A673 (cell line): ENCODE results near the gene NUP107. TPM values are rescaled to one million over a fixed set of nuclear protein-coding genes. Genes with fewer than 3 reads are reported as not detected.

Source experiments
- BruUV-seq: library from RNA; stranded (reverse); fragments of 400-500 nt; replicated peaks from 2 replicates; lab custom pipeline; 2021; lab: Mats Ljungman, UMichigan
- CTCF ChIA-PET: fragments of 300-600 bp; sonication (Branson Sonifier 250); formaldehyde crosslinking; loops from one replicate; lab custom pipeline; 2022; ENCODE audit warnings: antibody characterized with exemption; lab: Charles Lee
- POLR2A ChIA-PET: fragments of 300-600 bp; sonication (Branson Sonifier 250); formaldehyde crosslinking; loops from one replicate; lab custom pipeline; 2022; ENCODE audit warnings: antibody characterized with exemption; ENCODE audit not compliant: low non-redundant PET; lab: Charles Lee
- DNase-seq: peaks from one replicate; pipeline ENCODE4 v3.0.0-alpha.2; 2015; ENCODE audit warnings: low spot score
- H3K27ac ChIP-seq: fragments of 200-600 bp; sonication (generic); 2 replicates; pipeline ENCODE4 v1.5.1; 2016; ENCODE audit warnings: mixed run types, low read depth, mild to moderate bottlenecking, mixed read lengths, antibody characterized with exemption, low read length; ENCODE audit not compliant: poor library complexity, severe bottlenecking
- H3K27me3 ChIP-seq: fragments of 200-600 bp; sonication (generic); replicated peaks from 2 replicates; pipeline ENCODE4 v1.6.1; 2017; ENCODE audit warnings: mixed run types, low read depth, mild to moderate bottlenecking, mixed read lengths, antibody characterized with exemption, low read length; ENCODE audit not compliant: insufficient read depth, poor library complexity
- H3K36me3 ChIP-seq: fragments of 200-600 bp; sonication (generic); 2 replicates; pipeline ENCODE4 v1.6.1; 2016; ENCODE audit warnings: mixed run types, mild to moderate bottlenecking, mixed read lengths, antibody characterized with exemption, low read length; ENCODE audit not compliant: insufficient read depth, poor library complexity, severe bottlenecking
- H3K4me1 ChIP-seq: fragments of 200-600 bp; sonication (generic); 2 replicates; pipeline ENCODE4 v1.6.1; 2017; ENCODE audit warnings: mixed run types, mild to moderate bottlenecking, mixed read lengths, antibody characterized with exemption, low read length; ENCODE audit not compliant: insufficient read depth, poor library complexity, severe bottlenecking
- H3K4me3 ChIP-seq: fragments of 200-600 bp; sonication (generic); 2 replicates; pipeline ENCODE4 v1.5.1; 2016; ENCODE audit warnings: low read depth, mixed run types, mild to moderate bottlenecking, mixed read lengths, low read length; ENCODE audit not compliant: poor library complexity, severe bottlenecking
- H3K9me3 ChIP-seq: fragments of 200-600 bp; sonication (generic); 2 replicates; pipeline ENCODE4 v1.6.1; 2016; ENCODE audit warnings: mixed run types, low read depth, mild to moderate bottlenecking, mixed read lengths, antibody characterized with exemption, low read length; ENCODE audit not compliant: poor library complexity, severe bottlenecking
- EZH2 ChIP-seq: fragments of 200-600 bp; sonication (generic); IDR thresholded peaks from 2 replicates; pipeline ENCODE4 v1.6.1; 2017; ENCODE audit warnings: borderline replicate concordance, low read depth, mild to moderate bottlenecking, mixed read lengths, antibody characterized with exemption, low read length; ENCODE audit not compliant: poor library complexity, severe bottlenecking
- intact Hi-C: fragments of 100-400 bp; cut with micrococcal nuclease; formaldehyde crosslinking; loops from one replicate; pipeline ENCODE4 v1.10.0; 2022; ENCODE audit not compliant: unreplicated experiment
- total RNA-seq: library from RNA; stranded (reverse); gene quantifications from 2 replicates; pipeline ENCODE4 v1.2.3, GENCODE V29; 2021
- TF ChIP-seq, protein P1 (sequence below): fragments of 300-800, 200-600 bp; sonication (generic); conservative IDR thresholded peaks from 2 replicates; pipeline ENCODE4 v1.5.1; 2017; ENCODE audit warnings: low read depth, mild to moderate bottlenecking, antibody characterized with exemption, low read length, moderate library complexity, mixed read lengths

Gene NUP107
- total RNA-seq, 1 experiment from 2014 or later = 127 TPM

DNA sequence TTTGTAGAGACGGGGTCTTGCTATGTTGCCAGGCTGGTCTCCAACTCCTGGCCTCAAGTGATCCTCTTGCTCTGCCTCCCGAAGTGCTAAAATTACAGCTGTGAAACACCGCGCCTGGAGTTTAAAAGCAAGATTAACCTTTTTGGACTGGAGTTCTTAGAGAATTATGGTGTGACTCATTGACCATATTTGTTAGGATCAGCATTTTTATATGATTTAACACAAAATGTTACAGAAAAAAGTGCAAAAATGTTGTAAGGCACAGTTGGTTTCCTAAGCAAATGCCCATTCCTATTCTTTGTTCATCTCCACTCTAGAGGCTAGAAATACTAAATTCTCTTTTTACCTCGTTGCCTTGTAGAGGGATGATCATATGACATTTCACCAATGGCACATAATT lies 86.8 kb downstream of the NUP107 start:
- no peaks in the 10 kb centered on the region for H3K36me3 ChIP-seq
- intact Hi-C loops = no loop called here
- DNase-seq = no peak
- no peaks in the 10 kb centered on the region for H3K9me3 ChIP-seq
- no peaks in the 10 kb centered on the region for H3K4me1 ChIP-seq
- ChIA-PET POLR2A (no interaction called here), CTCF (no interaction called here)
- TF ChIP-seq, protein P1, sequence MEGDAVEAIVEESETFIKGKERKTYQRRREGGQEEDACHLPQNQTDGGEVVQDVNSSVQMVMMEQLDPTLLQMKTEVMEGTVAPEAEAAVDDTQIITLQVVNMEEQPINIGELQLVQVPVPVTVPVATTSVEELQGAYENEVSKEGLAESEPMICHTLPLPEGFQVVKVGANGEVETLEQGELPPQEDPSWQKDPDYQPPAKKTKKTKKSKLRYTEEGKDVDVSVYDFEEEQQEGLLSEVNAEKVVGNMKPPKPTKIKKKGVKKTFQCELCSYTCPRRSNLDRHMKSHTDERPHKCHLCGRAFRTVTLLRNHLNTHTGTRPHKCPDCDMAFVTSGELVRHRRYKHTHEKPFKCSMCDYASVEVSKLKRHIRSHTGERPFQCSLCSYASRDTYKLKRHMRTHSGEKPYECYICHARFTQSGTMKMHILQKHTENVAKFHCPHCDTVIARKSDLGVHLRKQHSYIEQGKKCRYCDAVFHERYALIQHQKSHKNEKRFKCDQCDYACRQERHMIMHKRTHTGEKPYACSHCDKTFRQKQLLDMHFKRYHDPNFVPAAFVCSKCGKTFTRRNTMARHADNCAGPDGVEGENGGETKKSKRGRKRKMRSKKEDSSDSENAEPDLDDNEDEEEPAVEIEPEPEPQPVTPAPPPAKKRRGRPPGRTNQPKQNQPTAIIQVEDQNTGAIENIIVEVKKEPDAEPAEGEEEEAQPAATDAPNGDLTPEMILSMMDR = no peak
- no peak for TF ChIP-seq EZH2
- H3K27me3 ChIP-seq = no peaks in the 10 kb centered on the region
- H3K4me3 ChIP-seq = no peak overlapping the region
- no TSS peak for BruUV-seq
- no peak overlapping the region for H3K27ac ChIP-seq

DNA sequence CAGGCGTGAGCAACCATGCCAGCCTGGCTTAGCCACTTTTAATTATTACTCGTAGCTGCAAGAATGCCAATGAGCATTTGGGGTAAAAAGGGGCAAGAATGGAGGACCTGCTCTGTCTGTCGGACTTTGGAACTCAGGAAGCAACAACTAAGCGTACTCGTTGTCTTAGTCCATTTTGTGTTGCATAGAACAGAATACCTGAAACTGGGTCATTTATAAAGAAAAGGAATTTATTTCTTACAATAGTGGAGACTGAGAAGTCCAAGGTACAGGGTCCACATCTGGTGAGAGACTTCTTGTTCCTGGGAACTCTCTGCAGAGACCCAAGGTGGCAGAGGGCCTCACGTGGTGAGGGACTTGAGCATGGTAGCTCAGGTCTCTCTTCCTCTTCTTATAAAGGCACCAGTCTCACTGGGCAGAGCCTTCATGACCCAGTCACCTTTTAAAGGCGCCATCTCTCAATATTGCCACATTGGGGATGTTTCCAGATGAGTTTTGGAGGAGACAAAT lies 88.4 kb downstream of the NUP107 start:
- BruUV-seq = no TSS peak
- DNase-seq = no peak
- intact Hi-C loops = no loop called here
- H3K27me3 ChIP-seq = no peaks in the 10 kb centered on the region
- H3K9me3 ChIP-seq = no peaks in the 10 kb centered on the region
- H3K27ac ChIP-seq = no peak overlapping the region
- CTCF ChIA-PET = no interaction called here
- no peaks in the 10 kb centered on the region for H3K4me1 ChIP-seq
- no peaks in the 10 kb centered on the region for H3K36me3 ChIP-seq
- TF ChIP-seq, protein P1 = no peak
- TF ChIP-seq EZH2 = no peak
- POLR2A ChIA-PET = no interaction called here
- no peak overlapping the region for H3K4me3 ChIP-seq

DNA sequence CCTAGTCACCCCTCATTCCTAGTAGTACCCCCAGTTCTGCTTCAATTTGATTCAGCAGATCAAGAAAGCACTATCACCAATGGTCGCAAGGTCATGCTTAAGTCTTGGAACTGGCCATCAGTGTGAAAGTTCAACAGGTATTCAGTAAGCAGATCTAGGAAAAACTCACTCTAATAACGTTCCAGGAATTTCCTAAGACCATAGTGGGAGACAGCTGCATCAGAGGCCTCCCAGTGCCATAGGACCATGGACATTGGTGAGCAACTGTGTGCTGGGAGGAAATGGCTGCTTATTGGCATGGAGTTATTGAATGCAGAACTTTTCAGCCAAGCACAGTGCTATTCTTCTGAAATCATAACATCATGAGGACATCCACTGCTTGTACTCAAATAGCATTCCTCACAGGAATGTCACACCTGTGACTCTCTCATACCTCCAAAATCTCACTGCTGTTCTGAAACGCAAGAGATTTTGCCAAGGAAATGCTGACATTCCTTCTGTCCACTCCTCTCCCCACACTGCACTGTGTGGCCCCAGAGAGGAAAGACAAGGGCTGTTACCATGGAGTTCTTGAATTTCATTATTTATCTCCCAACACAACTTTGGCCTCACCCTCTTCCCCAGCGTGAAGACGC lies 90.3 kb downstream of the NUP107 start:
- no TSS peak for BruUV-seq
- H3K9me3 ChIP-seq = no peaks in the 10 kb centered on the region
- CTCF ChIA-PET = no interaction called here
- POLR2A ChIA-PET = no interaction called here
- H3K27ac ChIP-seq = no peak overlapping the region
- TF ChIP-seq EZH2 = no peak
- TF ChIP-seq, protein P1 = no peak
- no peaks in the 10 kb centered on the region for H3K27me3 ChIP-seq
- H3K4me1 ChIP-seq = no peaks in the 10 kb centered on the region
- DNase-seq = no peak
- H3K36me3 ChIP-seq = no peaks in the 10 kb centered on the region
- H3K4me3 ChIP-seq = no peak overlapping the region
- intact Hi-C loops = no loop called here
